RWPE1 (cell line): ENCODE data around the gene ALPK3.

Experiments
- CTCF ChIA-PET: fragments of 350-600 bp; sonication (Branson Sonifier 250); formaldehyde crosslinking; extraction: SDS; loops from one replicate; lab custom pipeline; 2021; lab: Yijun Ruan, JAX
- POLR2A ChIA-PET: fragments of 400-600 bp; formaldehyde crosslinking; extraction: SDS; loops from one replicate; lab custom pipeline; 2020; ENCODE audit warnings: antibody characterized with exemption; ENCODE audit not compliant: low non-redundant PET; lab: Yijun Ruan, JAX
- DNase-seq: peaks from one replicate; pipeline ENCODE4 v3.0.0; 2012; ENCODE audit warnings: low spot score
- H3K27ac ChIP-seq: fragments of 450-650 bp; 2 replicates; pipeline ENCODE4 v1.5.1; 2017
- TF ChIP-seq, protein P1 (sequence below): fragments of 450-650 bp; conservative IDR thresholded peaks from 2 replicates; pipeline ENCODE4 v1.5.1; 2017; ENCODE audit warnings: low read depth, mild to moderate bottlenecking

Gene ALPK3

DNA sequence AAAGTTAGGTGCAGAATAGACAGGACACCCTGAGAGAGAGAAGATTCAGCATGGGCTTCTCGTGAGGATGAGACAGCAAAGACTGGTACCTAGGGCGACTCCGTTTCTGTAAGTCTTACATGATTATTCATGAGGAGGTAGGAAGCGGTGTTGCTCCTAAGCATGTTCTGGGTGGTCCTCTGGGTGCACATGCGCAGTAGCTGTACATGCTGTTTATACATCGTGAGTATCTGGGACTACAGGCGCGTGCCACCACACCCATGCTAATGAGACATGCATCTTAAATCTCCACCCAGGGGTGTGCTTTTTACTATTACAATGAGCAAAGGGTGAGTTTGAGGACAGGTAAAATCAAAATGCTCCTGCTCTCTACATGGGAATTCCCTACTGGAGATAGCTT, 12.3 kb downstream of the ALPK3 start:
- no peak for DNase-seq
- H3K27ac ChIP-seq: no peak overlapping the region
- ChIA-PET POLR2A (no interaction called here), CTCF (interaction anchor here (0.7 kb wide), 1 partner anchor 1826 kb away, joined by 3 read pairs; no protein-coding TSS in a partner anchor)
- TF ChIP-seq, protein P1, sequence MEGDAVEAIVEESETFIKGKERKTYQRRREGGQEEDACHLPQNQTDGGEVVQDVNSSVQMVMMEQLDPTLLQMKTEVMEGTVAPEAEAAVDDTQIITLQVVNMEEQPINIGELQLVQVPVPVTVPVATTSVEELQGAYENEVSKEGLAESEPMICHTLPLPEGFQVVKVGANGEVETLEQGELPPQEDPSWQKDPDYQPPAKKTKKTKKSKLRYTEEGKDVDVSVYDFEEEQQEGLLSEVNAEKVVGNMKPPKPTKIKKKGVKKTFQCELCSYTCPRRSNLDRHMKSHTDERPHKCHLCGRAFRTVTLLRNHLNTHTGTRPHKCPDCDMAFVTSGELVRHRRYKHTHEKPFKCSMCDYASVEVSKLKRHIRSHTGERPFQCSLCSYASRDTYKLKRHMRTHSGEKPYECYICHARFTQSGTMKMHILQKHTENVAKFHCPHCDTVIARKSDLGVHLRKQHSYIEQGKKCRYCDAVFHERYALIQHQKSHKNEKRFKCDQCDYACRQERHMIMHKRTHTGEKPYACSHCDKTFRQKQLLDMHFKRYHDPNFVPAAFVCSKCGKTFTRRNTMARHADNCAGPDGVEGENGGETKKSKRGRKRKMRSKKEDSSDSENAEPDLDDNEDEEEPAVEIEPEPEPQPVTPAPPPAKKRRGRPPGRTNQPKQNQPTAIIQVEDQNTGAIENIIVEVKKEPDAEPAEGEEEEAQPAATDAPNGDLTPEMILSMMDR: no peak

DNA sequence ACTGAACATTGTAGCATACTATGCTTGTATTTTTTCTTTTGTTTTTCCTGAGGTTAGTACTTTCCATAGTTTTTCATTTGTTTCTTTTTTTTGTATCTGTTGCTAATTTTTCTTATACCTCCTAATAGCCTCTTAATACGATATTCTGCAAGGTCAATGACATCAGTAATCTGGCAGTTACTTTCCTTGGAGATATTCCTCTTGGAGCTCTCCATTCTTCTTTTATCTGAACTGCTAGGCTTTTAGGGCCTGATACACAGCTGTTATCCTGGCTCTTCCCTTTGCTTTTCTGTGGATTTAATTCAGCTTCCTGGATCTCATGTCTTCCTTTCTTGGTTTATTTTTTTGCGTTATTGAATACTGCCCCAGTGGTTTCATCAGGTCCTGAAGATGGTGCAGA, 12.9 kb downstream of the ALPK3 start:
- no peak for DNase-seq
- no peak overlapping the region for H3K27ac ChIP-seq
- TF ChIP-seq, protein P1: no peak
- ChIA-PET CTCF (interaction anchor here (0.7 kb wide), 2 partner anchors 1340 to 1827 kb away, joined by 3 to 4 read pairs; no protein-coding TSS in a partner anchor), POLR2A (no interaction called here)

DNA sequence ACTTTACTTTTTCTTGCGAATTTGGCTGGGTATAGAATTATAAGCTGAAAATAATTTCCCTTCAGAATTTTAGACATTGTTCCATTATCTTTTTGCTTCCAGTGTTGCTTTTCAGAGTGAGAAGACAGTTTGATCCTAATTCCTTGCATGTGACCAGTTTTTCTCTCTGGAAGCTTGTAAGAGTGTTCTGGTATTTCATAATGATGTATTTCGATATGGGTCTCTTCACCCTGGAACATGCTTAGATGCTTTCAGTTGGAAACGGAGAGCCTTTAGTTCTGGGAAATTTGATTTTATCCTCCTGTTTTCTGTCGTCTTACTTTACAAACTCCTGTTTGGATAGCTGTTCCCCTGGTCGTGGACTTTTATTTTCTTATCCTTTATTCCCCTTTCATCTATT, 13.9 kb downstream of the ALPK3 start:
- POLR2A ChIA-PET: no interaction called here
- CTCF ChIA-PET: interaction anchor here (0.6 kb wide), 1 partner anchor 95 kb away, joined by 5 read pairs; no protein-coding TSS in a partner anchor
- DNase-seq: no peak
- TF ChIP-seq, protein P1: no peak
- no peak overlapping the region for H3K27ac ChIP-seq

DNA sequence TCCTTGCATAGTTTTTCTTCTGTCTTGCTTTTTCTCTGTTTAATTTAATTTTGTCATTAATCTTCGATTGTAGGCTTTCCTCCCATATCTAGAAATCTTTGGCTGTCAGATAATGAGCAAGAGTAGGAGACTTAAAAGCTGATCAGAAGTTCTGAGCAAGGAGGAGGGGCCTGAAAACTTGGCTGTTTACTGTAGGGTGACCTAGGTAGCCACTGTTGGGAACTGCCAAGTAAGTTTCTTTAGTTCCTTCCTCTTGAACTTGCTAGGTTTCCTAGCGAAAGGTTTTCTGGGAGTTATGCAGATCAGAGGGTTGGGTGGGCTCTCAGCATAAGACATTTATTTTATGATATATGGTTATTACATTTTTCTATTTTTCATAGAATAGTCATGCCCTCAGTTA, 14.5 kb downstream of the ALPK3 start:
- DNase-seq: no peak
- no peak overlapping the region for H3K27ac ChIP-seq
- TF ChIP-seq, protein P1: no peak
- POLR2A ChIA-PET: no interaction called here
- CTCF ChIA-PET: interaction anchor here (0.6 kb wide), 2 partner anchors 31 to 94 kb away, joined by 5 read pairs; no protein-coding TSS in a partner anchor

DNA sequence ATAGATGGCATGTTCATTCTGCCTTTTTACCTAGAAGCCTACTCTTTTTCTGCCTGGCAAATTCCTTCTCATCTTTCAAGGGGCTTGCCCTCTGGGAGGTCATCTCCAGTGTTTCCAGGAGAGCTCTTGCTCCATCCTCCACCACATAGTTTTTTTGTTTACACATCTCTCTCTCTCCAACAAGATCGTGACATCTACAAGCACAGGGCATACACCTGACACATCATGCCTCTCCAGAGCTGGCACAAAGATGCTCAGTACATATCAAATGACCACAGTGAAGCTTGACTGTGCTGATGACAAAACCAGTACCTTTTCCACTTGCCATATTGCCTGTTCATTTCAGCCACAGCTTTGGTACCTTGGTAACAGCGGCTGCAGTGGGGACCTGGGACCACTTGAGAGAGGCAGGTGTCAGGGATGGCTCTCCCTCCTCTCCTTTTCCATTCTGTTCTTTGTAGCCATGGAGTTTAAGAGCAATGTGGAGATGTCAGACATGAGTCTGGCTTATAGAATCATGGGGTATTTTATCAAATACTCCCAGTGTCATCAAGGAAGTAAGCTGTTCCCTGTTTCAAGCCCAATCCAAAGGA, 15.4 kb downstream of the ALPK3 start:
- H3K27ac ChIP-seq: no peak overlapping the region
- TF ChIP-seq, protein P1: no peak
- ChIA-PET POLR2A (no interaction called here), CTCF (no interaction called here)
- DNase-seq: no peak

DNA sequence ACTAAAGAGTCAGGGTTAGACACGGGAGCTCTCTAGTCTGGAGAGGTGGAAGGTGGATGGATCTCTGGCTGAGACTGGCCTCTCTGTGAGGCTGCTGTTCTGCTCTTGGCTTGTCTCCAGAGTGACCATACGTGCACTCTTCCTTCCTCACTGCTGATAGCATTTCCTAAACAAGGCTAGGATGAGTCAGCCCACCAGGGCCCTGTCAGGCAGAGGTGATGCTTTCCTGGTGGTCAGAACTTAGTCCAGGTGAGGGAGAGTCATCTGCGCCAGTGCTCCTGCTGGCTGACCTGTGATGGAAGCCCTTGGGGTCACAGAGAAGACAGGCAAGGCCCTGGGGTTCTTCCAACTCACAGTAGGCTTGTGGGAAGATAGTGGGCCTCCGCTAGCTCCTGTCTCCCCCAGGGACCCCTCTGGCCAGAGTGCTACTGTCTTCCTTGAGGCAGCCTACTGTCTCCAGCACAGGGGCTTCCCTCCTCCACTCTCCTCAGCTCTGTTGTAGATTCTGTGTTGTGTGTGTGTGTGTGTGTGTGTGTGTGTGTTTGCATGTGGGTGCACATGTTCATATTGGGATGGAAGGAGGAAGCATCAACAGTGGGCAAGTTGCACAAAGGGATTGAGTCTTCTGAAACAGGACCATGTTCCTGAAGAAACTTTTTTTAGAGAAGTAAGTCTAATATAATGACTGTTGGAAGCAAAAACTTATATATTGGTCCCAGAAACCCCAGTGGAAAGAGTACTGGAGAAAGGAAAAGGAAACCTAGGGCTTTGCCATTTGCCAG, 16.5 kb downstream of the ALPK3 start:
- H3K27ac ChIP-seq: no peak overlapping the region
- TF ChIP-seq, protein P1: no peak
- DNase-seq: no peak
- CTCF ChIA-PET: interaction anchor here (0.6 to 1.3 kb wide), 3 partner anchors 65 to 143 kb away, joined by 3 to 6 read pairs (median 3); no protein-coding TSS in a partner anchor
- POLR2A ChIA-PET: no interaction called here
